ENCODE results near the gene CDKN1B. TPM values are rescaled to one million over a fixed set of nuclear protein-coding genes. Genes with fewer than 3 reads are reported as not detected.

The CDKN1B gene
- total RNA-seq, 1 experiment from 2014 or later: 33.1 TPM

GRCh38 chr12:12725956-12726554 lies 8.9 kb downstream of the CDKN1B start:
- ATAC-seq (no peak; the same call in 1 of the 2 replicates), DNase-seq (ENCODE audit: low read depth, low spot score) (no peak)
- TF ChIP-seq ATF3 (IDR thresholded peaks at IDR 0.05): no peak
- TF ChIP-seq JUND (IDR thresholded peaks at IDR 0.05): peak; percentile 19; the same call in 1 of the 2 replicates
- TF ChIP-seq SP1 (IDR thresholded peaks at IDR 0.05; ENCODE audit: low read depth): peak; percentile 13
- peak overlapping the region; percentile 98 for H3K4me2 ChIP-seq (ENCODE audit: low read length)
- intact Hi-C loops (cut with micrococcal nuclease): loop anchor here (1.0 to 10.0 kb wide), 2 partner anchors 9 to 169 kb away; partner anchors contain the start of genes CDKN1B and GPRC5A
- H4K20me1 ChIP-seq (ENCODE audit: insufficient read depth): no peaks in the 10 kb centered on the region
- no peaks in the 10 kb centered on the region for H3K9me3 ChIP-seq (ENCODE audit: control insufficient read depth in 1 of 2, insufficient read depth in 1 of 2, low read depth in 1 of 2, low read length in 2 of 2)
- peaks cover 69% of the 10 kb centered on the region for H3K79me2 ChIP-seq (ENCODE audit: insufficient read depth, low read length)
- BruUV-seq (replicated peaks): TSS peak; percentile 75
- H3K9ac ChIP-seq (ENCODE audit: low read length): peak overlapping the region; percentile 92
- H3K4me3 ChIP-seq (replicated peaks in 1 of 2; ENCODE audit: low read depth in 1 of 2, low read length in 2 of 2): peak overlapping the region; percentile 63 to 81
- peaks cover 20 to 21% of the 10 kb centered on the region in 2 experiments for H3K4me1 ChIP-seq (ENCODE audit: control insufficient read depth in 1 of 2, insufficient read depth in 2 of 2, low read length in 2 of 2)
- no peaks in the 10 kb centered on the region for H3K9me2 ChIP-seq (ENCODE audit: insufficient read depth)
- H3K27me3 ChIP-seq (ENCODE audit: insufficient read depth, low read length): no peaks in the 10 kb centered on the region
- ChIA-PET POLR2A (interaction anchor here (0.7 to 2.6 kb wide), 7 partner anchors 8 to 391 kb away, joined by 3 to 21 read pairs (median 3); partner anchors contain the start of gene CDKN1B), CTCF (interaction anchor here (0.7 to 3.2 kb wide), 3 partner anchors 10 to 350 kb away, joined by 4 to 29 read pairs (median 4); no protein-coding TSS in a partner anchor), RAD21 (ENCODE audit: low non-redundant PET in 1 of 2, low total read pairs in 2 of 2, uncharacterized antibody in 2 of 2, unreplicated experiment in 2 of 2) (interaction anchor here (0.6 to 1.2 kb wide), 4 partner anchors 10 to 73 kb away, joined by 3 to 5 read pairs (median 4); no protein-coding TSS in a partner anchor)
- peak overlapping the region; percentile 100 for H3K27ac ChIP-seq (ENCODE audit: low read depth, low read length)
- H3K36me3 ChIP-seq (ENCODE audit: control insufficient read depth in 1 of 2, insufficient read depth in 2 of 2, low read length in 2 of 2): peaks cover 2 to 3% of the 10 kb centered on the region in 2 experiments; a peak in 2 of 4 replicates
- peak overlapping the region; percentile 86 for H2AFZ ChIP-seq (ENCODE audit: low read depth, low read length, poor library complexity, severe bottlenecking)

GRCh38 chr12:12726555-12727093 lies 9.5 kb downstream of the CDKN1B start:
- BruUV-seq (replicated peaks): no TSS peak

More at GRCh38 chr12:12726555-12727093, 9.5 kb downstream of the CDKN1B start:
- ATAC-seq (no peak), DNase-seq (ENCODE audit: low read depth, low spot score) (no peak)
- intact Hi-C loops (cut with micrococcal nuclease): loop anchor here (10.0 kb wide), 1 partner anchor 168 kb away; the partner anchor contains the start of gene GPRC5A
- Histone ChIP-seq H3K27me3 (ENCODE audit: insufficient read depth, low read length) (no peaks in the 10 kb centered on the region), H3K9ac (ENCODE audit: low read length) (peak overlapping the region; percentile 92), H3K79me2 (ENCODE audit: insufficient read depth, low read length) (peaks cover 63% of the 10 kb centered on the region), H3K27ac (ENCODE audit: low read depth, low read length) (peak overlapping the region; percentile 100), H4K20me1 (ENCODE audit: insufficient read depth) (no peaks in the 10 kb centered on the region), H3K4me1 (ENCODE audit: control insufficient read depth in 1 of 2, insufficient read depth in 2 of 2, low read length in 2 of 2) (peaks cover 15 to 16% of the 10 kb centered on the region in 2 experiments), H3K36me3 (ENCODE audit: control insufficient read depth in 1 of 2, insufficient read depth in 2 of 2, low read length in 2 of 2) (peaks cover 2 to 3% of the 10 kb centered on the region in 2 experiments; a peak in 1 of 4 replicates), H3K9me3 (ENCODE audit: control insufficient read depth in 1 of 2, insufficient read depth in 1 of 2, low read depth in 1 of 2, low read length in 2 of 2) (no peaks in the 10 kb centered on the region), H3K4me2 (ENCODE audit: low read length) (peak overlapping the region; percentile 98), H3K9me2 (ENCODE audit: insufficient read depth) (no peaks in the 10 kb centered on the region), H3K4me3 (replicated peaks in 1 of 2; ENCODE audit: low read depth in 1 of 2, low read length in 2 of 2) (peak overlapping the region; percentile 63 to 81), H2AFZ (ENCODE audit: low read depth, low read length, poor library complexity, severe bottlenecking) (peak overlapping the region; percentile 86)
- ChIA-PET CTCF (interaction anchor here (3.2 kb wide), 1 partner anchor 10 kb away, joined by 29 read pairs; no protein-coding TSS in a partner anchor), POLR2A (interaction anchor here (1.0 kb wide), 2 partner anchors 10 to 11 kb away, joined by 3 read pairs; no protein-coding TSS in a partner anchor), RAD21 (ENCODE audit: low non-redundant PET in 1 of 2, low total read pairs in 2 of 2, uncharacterized antibody in 2 of 2, unreplicated experiment in 2 of 2) (interaction anchor here in 1 of 2 experiments (1.2 kb wide), 1 partner anchor 10 kb away, joined by 3 read pairs; no protein-coding TSS in a partner anchor)
- TF ChIP-seq EZH2phosphoT487 (IDR thresholded peaks at IDR 0.05; ENCODE audit: borderline replicate concordance) (no peak), SP1 (IDR thresholded peaks at IDR 0.05; ENCODE audit: low read depth) (peak; percentile 5; the same call in 1 of the 2 replicates), FOSL1 (IDR thresholded peaks at IDR 0.05; ENCODE audit: low read depth) (0 out of 2 replicates have a peak, but pooled peaks have one; percentile 21)
